ENCODE data around the gene SMAP2.

DNA sequence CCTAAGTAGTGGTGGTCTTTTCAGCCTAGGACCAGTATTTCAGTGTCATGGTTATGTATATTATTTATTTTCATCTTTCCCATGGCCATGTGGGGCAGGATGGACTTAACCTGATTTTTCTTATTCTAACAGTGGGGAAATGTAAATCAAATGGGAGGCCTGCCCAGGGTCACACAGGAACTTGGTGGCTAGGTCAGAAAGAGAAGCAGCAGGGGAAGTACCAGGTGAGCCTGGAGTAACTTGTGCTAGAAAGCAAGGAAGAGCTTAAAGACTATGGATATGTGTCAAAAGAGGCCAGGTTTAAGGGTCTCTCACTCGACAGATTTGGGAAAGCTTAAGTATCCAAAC, 77.7 kb downstream of the SMAP2 start:
- TF ChIP-seq EZH2 (IDR thresholded peaks at IDR 0.05) = no peak
- no peak for TF ChIP-seq POLR2AphosphoS5 (IDR thresholded peaks at IDR 0.05; ENCODE audit: borderline replicate concordance, low read depth, low read length)
- no peak for TF ChIP-seq FOXP2 (optimal IDR thresholded peaks at IDR 0.05; ENCODE audit: control extremely low read depth, extremely low read length, insufficient read depth)
